ENCODE data around the gene ANKRD45.
"Not testable (repeated sequence)": the region's sequence is repeated elsewhere in the genome, so short reads cannot be mapped to it uniquely, and the experiment has no call there.

ANKRD45 gene

DNA sequence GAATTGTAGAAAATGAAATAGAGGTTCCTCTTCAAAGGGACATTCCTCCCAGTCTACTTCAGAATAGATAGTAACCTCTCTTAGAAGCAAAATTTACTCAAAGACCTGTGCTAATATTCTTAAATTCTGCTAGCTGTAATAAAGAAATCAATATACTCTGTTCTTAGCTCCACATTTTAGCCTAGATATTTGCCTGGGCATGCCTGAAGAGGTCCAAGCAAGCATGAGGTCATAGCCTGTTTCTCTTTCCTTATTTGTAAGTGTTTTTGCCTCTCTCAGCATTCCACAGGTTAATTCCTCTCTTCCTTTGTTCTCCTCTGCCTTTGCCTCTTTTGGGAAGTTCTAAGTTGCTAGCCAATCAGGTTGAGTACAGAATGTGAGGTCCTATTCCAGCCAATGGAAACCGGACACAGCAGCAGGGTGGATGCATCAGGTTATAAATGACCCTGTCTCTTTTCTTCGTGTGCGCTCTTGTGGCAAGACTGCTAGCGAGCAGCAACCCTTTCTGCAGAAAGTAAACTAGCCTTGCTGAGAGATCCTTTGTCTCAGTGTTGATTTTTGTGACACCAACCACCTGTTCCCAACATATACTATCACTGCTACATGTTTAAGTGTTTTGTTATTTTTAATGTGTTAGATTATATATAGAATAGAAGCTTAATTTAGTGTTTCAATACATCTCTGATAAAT is 27.1 kb downstream of the ANKRD45 start:
- DNase-seq (ENCODE audit: low spot score): not testable (repeated sequence)

DNA sequence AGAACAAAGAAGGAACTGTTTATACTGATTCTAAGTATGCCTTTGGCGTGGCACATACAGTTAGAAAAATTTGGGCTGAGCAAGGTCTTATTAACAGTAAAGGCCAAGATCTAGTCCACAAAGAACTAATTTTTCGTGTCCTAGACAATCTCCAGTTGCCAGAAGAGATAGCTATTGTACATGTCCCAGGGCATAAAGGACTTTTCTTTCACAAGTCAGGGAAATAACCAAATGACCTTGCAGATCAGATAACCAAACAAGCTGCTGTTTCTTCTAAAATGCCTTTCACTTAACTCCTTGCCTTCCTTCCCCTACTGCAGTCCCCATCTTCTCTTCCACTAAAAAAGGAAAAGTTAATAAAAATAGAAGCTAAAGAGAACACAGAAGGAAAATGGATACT is 30.5 kb downstream of the ANKRD45 start:
- DNase-seq (ENCODE audit: low spot score): no peak

DNA sequence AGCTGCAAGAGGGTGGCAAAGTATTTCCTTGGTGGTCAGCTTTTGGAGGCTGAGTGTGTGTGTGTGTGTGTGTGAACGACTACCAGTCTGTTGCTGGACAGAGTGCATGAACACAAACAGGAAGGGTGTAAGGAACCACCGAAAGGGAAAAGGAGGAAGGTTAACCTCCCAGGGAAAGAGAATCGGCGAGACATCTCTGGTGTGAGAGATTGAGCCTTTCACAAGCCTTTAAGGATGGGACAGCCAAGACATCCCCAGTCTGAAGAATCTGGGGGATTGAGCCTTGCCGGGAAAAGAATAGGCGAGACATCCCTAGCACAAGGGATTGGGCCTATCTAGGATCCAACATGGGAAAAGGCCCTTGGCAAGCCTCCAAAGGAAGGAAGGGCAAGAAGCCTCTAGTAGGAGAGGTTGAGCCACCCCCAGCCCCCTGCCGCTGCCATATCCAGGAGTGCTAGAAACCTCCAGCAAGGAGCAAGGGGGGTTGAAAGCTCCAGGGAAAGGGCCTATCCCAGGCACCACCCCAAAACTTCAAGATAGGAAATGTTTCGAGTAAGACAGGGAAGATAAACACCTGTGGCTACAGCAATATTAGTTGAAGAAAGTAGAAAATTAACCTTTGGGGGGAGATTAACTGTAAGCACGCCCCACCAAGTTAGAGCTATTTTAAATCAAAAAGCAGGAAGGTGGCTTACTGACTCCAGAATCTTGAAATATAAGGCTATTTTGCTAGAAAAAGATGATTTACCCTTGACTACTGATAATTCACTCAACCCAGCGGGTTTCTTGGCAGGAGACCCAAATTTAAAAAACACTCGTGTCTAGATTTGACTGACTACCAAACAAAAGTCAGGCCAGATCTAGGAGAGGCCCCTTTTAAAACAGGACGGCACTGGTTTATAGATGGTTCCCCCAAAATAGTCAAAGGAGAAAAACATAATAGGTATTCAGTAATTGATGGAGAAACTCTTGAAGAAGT is 31.3 kb downstream of the ANKRD45 start:
- no peak for DNase-seq (ENCODE audit: low spot score)

DNA sequence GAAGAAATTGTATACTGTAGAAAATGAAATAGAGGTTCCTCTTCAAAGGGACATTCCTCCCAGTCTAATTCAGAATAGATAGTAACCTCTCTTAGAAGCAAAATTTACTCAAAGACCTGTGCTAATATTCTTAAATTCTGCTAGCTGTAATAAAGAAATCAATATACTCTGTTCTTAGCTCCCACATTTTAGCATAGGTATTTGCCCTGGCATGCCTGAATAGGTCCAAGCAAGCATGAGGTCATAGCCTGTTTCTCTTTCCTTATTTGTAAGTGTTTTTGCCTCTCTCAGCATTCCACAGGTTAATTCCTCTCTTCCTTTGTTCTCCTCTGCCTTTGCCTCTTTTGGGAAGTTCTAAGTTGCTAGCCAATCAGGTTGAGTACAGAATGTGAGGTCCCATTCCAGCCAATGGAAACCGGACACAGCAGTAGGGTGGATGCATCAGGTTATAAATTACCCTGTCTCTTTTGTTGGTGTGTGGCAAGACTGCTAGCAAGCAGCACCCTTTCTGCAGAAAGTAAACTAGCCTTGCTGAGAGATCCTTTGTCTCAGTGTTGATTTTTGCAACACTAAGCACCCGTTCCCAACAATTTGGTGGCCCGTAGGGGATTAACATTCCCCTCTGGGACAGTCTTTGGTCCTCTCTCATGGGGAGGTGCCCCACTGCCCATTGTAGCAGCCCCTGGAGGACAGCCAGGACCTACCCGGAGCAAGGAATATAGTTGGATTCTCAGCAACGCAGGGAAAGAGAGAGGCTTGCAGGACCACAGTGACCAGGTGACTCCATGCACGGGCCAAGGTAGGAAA is 32.2 kb downstream of the ANKRD45 start:
- not testable (repeated sequence) for DNase-seq (ENCODE audit: low spot score)

DNA sequence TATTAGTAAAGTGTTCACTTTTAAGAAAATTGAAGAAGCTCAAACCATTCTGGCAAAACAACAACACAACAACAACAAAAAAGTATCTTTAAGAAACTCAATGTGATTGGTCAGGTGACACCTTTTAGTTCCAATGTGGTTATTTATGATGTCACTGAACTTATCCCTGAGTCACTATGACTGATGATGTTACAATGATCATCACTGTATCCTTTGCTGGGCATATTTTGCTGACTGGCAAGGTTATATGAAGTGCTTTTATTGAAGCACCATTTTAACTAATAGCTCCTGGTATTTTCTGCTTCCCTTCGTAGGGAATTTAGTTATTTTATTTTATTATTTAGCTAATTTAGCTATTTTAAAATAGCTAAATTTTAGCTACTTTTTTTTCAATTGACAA is 34.5 kb downstream of the ANKRD45 start, which contains the start of gene TEX50:
Gene TEX50, plus strand, starts transcription at position 223 of the 400 bp plus-strand sequence. CDS start 184 bp downstream, outside the sequence.
- DNase-seq (ENCODE audit: low spot score): no peak

DNA sequence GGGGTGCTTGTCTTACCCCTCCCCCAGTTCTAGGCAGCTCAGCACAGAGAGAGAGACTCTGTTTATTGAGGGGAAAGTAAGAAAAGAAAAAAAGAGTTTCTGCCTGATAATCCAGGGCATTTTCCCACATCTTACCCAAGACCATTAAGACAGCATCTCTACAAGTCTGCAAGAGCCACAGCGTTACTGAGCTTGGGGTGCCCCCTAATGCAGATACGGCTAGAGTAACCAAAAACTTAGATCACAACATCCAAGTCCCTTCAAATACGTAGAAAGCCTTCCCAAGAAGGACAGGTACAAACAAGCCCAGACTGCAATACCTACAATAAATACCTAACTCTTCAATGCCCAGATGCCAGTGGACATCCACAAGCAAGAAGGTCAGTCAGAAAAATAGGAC is 40.8 kb downstream of the ANKRD45 start:
- DNase-seq (ENCODE audit: low spot score): no peak

DNA sequence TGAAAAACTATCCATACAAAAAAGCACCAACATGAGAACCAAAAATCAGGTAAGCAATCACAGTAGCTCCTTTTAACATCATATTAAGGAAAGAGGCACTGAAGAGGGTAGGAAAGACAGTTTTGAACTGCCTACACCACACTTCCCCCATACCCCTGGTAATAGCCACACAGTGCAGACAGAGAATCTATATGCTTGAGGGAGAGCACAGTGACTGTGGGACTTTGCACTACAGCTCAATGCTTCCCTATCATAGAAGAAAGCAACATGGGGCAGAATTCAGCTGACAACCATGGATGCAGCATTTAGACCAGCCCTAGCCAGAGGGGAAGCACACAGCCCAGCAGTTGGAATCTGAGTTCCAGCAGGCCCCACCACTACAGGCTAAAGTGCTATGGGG is 42.4 kb downstream of the ANKRD45 start:
- no peak for DNase-seq (ENCODE audit: low spot score)

DNA sequence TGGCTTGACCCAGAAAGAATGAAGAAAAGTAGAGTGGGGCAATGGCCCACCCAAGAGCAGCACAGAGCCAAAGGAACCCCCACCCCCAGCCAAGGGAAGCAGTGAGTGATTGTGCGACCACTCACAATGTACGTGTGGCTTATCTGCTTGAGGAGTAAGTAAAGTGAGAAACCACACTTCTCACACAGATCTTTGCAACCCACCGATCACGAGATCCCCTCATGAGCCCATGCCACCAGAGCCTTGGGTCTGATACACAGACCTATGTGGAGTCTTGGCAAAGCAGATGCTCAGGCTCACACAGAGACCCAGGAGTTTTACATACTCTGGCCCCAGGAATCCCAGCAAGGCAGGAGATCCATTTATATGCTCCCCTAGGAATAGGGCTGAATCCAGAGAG is 52.8 kb downstream of the ANKRD45 start:
- DNase-seq (ENCODE audit: low spot score): no peak

DNA sequence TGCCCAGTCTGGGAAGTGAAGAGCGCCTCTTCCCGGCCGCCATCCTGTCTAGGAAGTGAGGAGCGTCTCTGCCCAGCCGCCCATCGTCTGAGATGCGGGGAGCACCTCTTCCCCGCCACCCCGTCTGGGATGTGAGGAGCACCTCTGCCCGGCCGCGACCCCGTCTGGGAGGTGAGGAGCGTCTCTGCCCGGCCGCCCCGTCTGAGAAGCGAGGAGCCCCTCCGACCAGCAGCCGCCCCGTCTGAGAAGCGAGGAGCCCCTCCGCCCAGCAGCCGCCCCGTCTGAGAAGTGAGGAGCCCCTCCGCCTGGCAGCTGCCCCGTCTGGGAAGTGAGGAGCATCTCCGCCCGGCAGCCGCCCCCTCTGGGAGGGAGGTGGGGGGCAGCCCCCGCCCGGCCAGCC is 56.6 kb downstream of the ANKRD45 start:
- DNase-seq (ENCODE audit: low spot score): not testable (repeated sequence)

DNA sequence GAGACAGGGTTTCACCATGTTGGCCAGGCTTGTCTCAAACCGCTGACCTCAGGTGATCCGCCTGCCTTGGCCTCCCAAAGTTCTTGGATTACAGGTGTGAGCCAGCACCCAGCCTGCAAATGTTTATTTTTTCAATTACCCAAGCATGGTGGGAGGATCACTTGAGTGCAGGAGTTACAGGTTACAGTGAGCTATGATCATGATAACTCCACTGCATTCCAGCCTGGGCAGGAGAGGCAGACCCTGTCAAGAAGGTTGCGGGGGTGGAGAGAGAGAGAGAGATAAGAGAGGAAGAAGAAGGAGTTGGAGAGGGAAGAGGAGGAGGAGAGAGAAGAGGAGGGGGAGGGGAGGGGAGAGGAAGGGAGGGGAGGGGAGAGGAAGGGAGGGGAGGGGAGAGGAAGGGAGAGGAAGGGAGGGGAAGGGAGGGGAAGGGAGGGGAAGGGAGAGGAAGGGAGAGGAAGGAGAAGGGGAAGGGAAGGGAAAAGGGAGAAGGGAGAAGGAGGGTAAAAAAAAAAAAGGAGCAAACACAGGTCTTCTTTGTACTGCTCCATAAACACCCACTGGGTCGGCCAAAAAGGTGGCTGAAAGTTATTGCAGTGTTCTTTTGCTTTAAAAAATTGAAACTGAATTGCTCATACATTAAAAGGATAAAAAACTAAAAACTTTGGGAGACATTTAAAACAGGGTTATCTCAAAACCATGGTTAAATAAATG is 61.0 kb downstream of the ANKRD45 start:
- DNase-seq (ENCODE audit: low spot score): no peak

DNA sequence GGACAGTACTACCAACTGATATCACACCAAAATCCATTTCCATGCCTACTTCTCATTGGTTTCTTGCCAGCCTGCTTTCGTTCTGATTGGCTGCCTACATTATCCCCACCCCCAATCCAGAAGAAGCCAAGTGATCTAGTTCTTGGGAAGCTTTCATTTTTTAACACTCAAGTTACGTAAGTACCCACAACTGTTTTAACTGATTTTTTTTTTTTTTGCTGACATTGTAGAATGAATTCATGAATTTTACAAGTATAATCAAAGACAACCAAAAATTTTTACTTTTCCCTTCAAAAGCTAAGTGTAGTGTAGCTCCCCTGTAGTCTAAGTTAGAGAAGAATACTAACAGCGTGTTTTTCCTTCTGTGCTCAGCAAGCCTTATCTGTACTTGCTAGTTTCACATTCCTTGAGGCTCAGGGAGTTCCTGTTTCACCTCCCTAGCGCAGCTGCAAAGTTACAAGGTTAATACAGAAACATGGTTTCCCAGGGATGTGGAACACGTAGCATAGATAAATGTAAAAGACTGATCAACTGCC is 66.5 kb downstream of the ANKRD45 start, which contains the start of gene SLC9C2:
Gene SLC9C2, minus strand, starts transcription at position 17 of the 536 bp plus-strand sequence. CDS start 1,296 bp downstream, outside the sequence.
- DNase-seq (ENCODE audit: low spot score): peak; percentile 22

DNA sequence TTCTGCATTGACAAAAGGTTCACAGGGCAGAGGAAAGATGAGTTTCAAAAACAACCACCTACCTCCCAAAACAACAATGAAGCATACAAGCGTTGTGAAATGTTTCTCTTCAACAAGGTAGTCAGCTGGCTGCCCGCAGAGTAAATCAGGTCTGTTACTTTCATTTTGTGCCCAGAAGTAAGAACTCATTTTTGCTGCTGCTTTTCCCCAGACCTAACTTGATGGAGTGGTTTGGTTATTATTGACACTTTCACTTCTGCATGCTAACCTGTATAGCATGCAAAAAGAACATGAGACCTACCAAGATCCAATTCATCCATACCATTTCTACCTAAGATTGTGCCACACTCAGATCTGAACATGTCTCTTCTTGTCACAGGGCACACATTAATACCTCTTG is 68.1 kb downstream of the ANKRD45 start:
- no peak for DNase-seq (ENCODE audit: low spot score)

DNA sequence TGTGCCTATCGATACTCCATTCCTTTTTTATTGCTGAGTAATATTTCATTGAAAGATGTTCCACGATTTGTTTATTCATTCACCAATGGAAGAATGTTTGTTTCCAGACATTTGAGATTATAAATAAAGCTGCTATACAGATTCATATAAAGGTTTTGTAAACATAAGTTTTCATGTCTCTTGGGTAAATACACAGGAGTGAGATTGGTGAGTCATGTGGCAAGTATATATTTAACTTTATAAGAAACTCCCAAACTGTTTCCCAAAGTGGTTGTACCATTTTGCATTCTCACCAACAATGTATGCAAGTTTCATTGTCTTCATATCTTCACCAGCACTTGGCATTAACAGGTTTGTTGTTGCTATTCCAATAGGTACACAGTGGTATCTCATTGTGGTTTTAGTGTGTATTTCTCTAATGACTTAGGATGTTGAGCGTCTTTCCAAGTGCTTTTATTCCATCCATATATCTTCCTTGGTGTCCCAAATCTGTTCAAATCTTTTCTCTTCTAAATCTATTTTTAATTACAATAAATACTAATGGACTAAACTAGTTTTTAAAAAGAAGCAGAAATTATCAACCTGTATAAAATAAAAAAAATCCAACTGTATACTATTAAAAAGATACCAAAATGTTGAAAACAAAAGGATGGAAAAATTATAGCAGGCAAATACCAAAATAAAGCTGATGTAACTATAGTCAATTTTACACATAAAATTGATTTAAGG is 73.4 kb downstream of the ANKRD45 start:
- no peak for DNase-seq (ENCODE audit: low spot score)

DNA sequence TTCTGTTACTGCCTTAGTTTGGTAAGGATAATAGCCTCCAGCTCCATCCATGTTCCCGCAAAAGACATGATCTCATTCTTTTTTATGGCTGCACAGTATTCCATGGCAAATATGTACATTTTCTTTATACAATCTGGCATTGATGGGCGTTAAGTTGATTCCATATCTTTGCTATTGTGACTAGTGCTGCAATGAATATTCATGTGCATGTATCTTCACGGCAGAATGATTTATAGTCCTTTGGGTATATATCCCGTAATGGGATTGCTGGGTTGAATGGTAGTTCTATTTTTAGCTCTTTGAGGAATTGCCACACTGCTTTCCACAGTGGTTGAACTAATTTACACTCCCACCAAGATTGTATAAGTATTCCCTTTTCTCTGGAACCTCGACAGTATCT is 78.5 kb downstream of the ANKRD45 start:
- not testable (repeated sequence) for DNase-seq (ENCODE audit: low spot score)

DNA sequence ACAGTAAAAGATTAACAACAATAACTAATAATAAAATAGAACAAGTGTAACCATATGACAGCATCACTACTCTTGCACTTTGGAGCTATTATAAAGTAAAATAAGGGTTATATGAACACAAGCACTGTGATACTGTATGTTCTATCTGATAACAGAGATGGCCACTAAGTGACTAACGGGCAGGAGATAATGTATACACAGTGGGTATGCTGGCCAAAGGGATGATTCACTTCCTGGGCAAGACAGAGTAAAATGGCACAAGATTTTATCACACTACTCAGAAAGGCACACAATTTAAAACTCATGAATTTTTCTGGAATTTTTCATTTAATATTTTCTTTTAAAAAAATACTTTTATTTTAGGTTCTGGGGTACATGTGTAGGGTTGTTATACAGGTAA is 79.1 kb downstream of the ANKRD45 start:
- DNase-seq (ENCODE audit: low spot score): no peak

DNA sequence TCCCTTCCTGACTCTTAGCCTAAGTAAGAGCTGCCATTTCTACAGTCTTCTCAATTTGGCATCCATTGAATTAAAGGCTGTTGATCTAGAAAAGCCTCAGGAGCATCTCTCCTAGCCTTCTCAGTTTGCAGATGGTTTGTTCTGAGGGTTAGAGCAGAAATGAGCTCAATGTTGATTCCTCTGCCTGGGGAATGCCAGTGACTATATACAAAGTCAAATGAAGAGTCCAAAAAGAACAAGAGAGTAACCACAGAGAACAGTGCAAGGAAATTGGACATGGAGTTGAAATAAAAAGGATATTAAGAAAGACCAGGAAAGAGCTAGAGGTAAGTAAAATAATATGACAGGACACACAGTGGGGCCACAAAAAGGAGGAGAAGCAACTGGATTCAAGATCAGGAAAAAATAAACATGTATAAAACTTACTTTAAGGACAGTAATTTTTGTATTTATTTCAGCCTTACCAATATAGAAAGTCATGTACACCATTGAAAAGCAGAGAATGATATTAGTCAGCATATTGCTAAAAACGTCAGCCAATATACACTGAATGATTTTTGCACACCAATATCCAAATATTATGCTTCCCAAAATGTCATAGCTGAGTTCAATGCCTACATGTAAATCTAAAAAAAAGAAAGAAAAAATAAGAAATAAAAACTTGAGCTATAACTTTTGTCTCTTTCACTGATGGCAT is 88.1 kb downstream of the ANKRD45 start:
- DNase-seq (ENCODE audit: low spot score): no peak

DNA sequence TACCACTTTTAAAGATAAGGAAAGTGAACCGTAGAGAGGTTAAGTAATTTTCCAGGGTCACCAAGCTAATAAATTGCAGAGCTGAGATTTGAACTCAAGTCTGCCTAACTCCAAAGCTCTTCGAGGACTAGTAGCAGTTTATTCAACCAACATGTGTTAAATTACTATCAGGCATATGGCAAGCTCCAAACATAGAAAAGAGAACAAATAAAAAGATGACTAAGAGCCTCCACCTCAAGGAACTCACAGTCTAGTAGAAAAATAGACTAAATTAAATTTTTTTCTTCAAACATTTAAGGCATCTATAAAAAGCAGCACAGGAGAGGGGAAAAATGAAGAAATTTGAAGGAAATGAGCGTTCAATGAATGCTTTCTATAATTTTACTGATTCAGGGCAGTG is 89.0 kb downstream of the ANKRD45 start:
- DNase-seq (ENCODE audit: low spot score): no peak

DNA sequence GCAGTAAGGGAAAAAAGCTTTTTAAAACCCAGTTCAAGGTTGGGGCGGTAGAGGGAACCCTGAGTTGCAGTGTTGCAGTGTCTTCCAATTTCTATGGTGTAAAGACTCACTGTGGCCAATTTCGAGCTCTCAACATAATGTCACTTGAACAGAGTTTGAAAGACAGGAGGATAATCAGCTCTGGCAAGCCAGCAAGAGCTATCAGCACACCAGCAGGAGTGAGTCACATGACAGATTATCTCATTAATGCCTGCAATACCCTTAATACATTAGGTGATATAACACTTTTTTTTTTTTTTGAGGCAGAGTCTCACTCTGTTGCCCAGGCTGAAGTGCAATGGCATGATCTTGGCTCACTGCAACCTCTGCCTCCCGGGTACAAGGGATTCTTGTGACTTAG is 89.6 kb downstream of the ANKRD45 start:
- DNase-seq (ENCODE audit: low spot score): no peak

DNA sequence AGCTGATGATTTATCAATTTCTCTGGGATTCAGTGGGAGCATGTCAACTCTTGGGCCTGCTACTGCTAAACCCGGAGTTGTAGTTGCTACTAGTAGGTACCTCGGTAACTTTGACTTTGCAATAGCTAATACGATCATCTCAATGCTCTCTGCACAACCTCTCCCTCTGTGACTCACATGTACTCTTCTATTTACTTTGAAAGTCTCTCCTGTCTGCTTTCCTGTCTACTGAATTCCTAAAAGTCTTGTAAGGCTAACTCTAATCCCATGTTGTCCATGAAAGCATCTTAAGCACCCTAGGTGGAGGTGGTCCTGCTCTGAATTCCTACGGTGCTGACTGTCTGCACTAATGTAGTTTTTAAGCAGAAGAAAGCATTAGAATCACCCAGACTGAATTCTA is 96.1 kb downstream of the ANKRD45 start:
- no peak for DNase-seq (ENCODE audit: low spot score)

Measured in NAMALWA (cell line).